Measurements from ENCODE around the gene SPNS2. TPM values are rescaled to one million over a fixed set of nuclear protein-coding genes. Genes with fewer than 3 reads are reported as not detected.

Gene SPNS2
- total RNA-seq, 2 experiments from 2014 or later = 0.33 to 0.53 TPM

DNA sequence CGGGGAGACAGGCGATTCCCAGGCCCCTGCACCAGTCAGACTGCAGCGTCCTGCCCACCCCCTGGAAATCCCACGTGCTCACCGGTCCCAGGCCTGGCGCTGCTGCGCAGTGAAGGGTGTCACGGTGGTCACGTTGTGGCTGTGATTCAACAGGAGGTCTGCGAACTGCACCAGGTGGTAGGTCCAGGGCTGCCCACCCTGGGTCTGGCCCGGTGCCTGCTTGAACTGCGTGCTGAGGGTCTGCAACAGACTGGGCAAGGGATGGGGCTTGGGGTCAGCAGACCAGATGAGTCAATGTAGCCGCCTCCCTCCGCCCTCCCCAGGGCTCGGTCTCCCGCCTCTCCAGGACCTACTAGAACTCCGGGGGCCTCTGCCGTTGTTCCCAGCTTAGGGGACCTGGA lies 49.4 kb downstream of the SPNS2 start:
- Mint-ChIP-seq H3K4me3 (no peak overlapping the region), H3K4me1 (ENCODE audit: low read depth) (no peaks in the 10 kb centered on the region), H3K9me3 (no peaks in the 10 kb centered on the region), H3K27me3 (no peaks in the 10 kb centered on the region), H3K27ac (no peak overlapping the region), H3K36me3 (ENCODE audit: low read depth) (peaks cover 64% of the 10 kb centered on the region)
- H3K27me3 ChIP-seq (ENCODE audit: control insufficient read depth in 1 of 2, insufficient read depth in 2 of 2, low read length in 2 of 2) = no peaks in the 10 kb centered on the region
- TF ChIP-seq, protein P1, sequence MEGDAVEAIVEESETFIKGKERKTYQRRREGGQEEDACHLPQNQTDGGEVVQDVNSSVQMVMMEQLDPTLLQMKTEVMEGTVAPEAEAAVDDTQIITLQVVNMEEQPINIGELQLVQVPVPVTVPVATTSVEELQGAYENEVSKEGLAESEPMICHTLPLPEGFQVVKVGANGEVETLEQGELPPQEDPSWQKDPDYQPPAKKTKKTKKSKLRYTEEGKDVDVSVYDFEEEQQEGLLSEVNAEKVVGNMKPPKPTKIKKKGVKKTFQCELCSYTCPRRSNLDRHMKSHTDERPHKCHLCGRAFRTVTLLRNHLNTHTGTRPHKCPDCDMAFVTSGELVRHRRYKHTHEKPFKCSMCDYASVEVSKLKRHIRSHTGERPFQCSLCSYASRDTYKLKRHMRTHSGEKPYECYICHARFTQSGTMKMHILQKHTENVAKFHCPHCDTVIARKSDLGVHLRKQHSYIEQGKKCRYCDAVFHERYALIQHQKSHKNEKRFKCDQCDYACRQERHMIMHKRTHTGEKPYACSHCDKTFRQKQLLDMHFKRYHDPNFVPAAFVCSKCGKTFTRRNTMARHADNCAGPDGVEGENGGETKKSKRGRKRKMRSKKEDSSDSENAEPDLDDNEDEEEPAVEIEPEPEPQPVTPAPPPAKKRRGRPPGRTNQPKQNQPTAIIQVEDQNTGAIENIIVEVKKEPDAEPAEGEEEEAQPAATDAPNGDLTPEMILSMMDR (IDR thresholded peaks at IDR 0.05) = no peak
- DNase-seq (no peak), ATAC-seq (ENCODE audit: poor library complexity) (no peak)
- CTCF ChIA-PET = no interaction called here
- H3K27ac ChIP-seq (ENCODE audit: low read depth in 1 of 2, low read length in 2 of 2) = no peak overlapping the region
- peaks cover 10% of the 10 kb centered on the region for H3K4me1 ChIP-seq (ENCODE audit: insufficient read depth, low read length)
- no peaks in the 10 kb centered on the region for H3K9me3 ChIP-seq (ENCODE audit: control insufficient read depth in 1 of 2, insufficient read depth in 1 of 2, low read length in 2 of 2)
- no peak overlapping the region for H3K4me3 ChIP-seq (ENCODE audit: low read length)
- POLR2A ChIA-PET = no interaction called here
- peaks cover 90% of the 10 kb centered on the region for H3K36me3 ChIP-seq (ENCODE audit: insufficient read depth, low read length)
- intact Hi-C loops (cut with DNase I, micrococcal nuclease) = no loop called here

DNA sequence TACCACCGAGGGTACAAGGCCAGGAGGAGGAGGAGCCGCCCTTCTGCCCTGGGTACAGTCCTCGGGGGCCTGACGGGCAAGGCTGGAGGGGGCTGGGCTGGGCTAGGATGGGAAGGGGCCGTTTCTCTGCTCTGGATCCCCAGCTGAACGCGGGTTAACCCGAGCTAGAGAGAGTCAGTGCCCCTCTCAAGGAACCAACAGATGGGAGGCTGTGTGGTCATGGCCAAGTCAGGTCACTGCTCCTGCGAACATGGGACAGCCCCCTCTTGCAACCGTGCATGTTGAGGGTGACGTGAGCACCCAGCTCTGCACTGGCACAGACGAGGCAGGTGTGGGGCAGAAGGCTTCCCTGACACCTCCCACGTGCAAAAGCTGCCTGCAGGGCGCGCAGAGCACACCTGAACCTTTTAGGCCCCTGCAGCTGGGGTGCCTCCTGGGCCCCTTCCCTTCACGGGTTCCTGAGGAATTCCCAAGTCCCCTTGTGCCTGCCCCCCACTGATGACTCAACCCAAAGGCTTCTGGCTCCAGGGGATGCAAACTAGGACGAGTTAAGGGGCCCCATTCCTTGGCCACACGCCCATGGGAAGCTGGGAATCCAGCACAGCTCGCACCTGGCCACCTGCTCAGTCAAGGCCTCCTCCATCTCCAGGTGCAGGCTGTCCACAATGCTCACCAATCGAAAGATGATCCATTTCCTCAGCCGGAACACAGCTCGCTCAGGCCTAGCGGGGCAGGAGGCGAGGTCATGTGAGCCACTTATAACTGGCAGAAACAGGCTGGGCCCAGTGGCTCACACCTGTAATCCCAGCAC lies 50.2 kb downstream of the SPNS2 start:
- DNase-seq (peak in 1 of 14 experiments; percentile 30), ATAC-seq (ENCODE audit: poor library complexity) (no peak)
- H3K27ac ChIP-seq (ENCODE audit: low read depth in 1 of 2, low read length in 2 of 2) = no peak overlapping the region
- H3K9me3 ChIP-seq (ENCODE audit: control insufficient read depth in 1 of 2, insufficient read depth in 1 of 2, low read length in 2 of 2) = no peaks in the 10 kb centered on the region
- Mint-ChIP-seq H3K27me3 (no peaks in the 10 kb centered on the region), H3K27ac (no peak overlapping the region), H3K9me3 (no peaks in the 10 kb centered on the region), H3K4me3 (no peak overlapping the region), H3K36me3 (ENCODE audit: low read depth) (peaks cover 60% of the 10 kb centered on the region), H3K4me1 (ENCODE audit: low read depth) (peaks cover 4% of the 10 kb centered on the region)
- ChIA-PET CTCF (interaction anchor here (0.7 kb wide), 1 partner anchor 25 kb away, joined by 4 read pairs; no protein-coding TSS in a partner anchor), POLR2A (no interaction called here)
- peaks cover 85% of the 10 kb centered on the region for H3K36me3 ChIP-seq (ENCODE audit: insufficient read depth, low read length)
- intact Hi-C loops (cut with DNase I, micrococcal nuclease) = no loop called here
- no peak overlapping the region for H3K4me3 ChIP-seq (ENCODE audit: low read length)
- peaks cover 18% of the 10 kb centered on the region for H3K4me1 ChIP-seq (ENCODE audit: insufficient read depth, low read length)
- TF ChIP-seq, protein P1 (IDR thresholded peaks at IDR 0.05) = no peak
- H3K27me3 ChIP-seq (ENCODE audit: control insufficient read depth in 1 of 2, insufficient read depth in 2 of 2, low read length in 2 of 2) = no peaks in the 10 kb centered on the region

DNA sequence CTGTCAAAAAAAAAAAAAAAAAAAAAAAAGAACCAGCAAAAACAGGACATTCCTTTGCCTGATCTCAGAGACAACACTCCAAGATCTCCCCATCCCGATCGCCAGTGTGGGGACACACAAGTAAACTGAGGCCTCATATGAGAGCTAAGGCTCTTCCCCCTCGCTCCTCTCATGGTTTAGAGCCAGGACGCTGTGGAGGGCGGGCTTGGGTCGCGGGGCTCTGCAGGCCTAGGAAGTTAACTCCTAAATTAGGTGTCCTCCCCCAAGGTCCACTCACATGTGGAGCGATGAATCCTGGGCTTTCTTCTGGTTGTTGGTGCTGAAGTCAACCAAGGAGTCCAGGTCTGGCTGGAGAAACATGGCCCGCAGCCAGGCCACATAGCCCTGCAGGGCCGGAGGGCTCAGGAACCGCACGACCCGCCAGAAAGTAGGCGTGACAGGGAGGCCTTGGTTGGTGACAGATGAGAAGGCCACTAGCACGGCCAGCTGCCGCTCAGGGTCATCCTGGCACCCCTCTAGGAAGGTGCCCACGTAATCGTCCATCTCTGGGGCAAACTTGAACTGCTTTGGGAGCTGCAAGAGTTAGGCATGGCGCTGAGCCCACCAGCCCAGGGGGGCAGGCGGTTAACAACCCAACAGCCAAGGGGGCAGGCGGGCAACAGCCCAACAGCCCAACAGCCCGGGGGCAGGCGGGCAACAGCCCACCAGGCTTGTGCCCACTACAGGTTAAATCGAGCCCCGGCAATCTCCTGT lies 51.3 kb downstream of the SPNS2 start:
- intact Hi-C loops (cut with DNase I, micrococcal nuclease) = no loop called here
- Mint-ChIP-seq H3K27ac (no peak overlapping the region), H3K4me3 (no peak overlapping the region), H3K4me1 (ENCODE audit: low read depth) (peaks cover 14% of the 10 kb centered on the region), H3K27me3 (no peaks in the 10 kb centered on the region), H3K36me3 (ENCODE audit: low read depth) (peaks cover 65% of the 10 kb centered on the region), H3K9me3 (no peaks in the 10 kb centered on the region)
- Histone ChIP-seq H3K4me1 (ENCODE audit: insufficient read depth, low read length) (peaks cover 29% of the 10 kb centered on the region), H3K4me3 (ENCODE audit: low read length) (no peak overlapping the region), H3K9me3 (ENCODE audit: control insufficient read depth in 1 of 2, insufficient read depth in 1 of 2, low read length in 2 of 2) (no peaks in the 10 kb centered on the region), H3K36me3 (ENCODE audit: insufficient read depth, low read length) (peaks cover 79% of the 10 kb centered on the region), H3K27me3 (ENCODE audit: control insufficient read depth in 1 of 2, insufficient read depth in 2 of 2, low read length in 2 of 2) (no peaks in the 10 kb centered on the region), H3K27ac (ENCODE audit: low read depth in 1 of 2, low read length in 2 of 2) (no peak overlapping the region)
- ATAC-seq (ENCODE audit: poor library complexity) = no peak
- TF ChIP-seq, protein P1 (IDR thresholded peaks at IDR 0.05) = no peak
- ChIA-PET CTCF (interaction anchor here (0.7 kb wide), 1 partner anchor 24 kb away, joined by 4 read pairs; no protein-coding TSS in a partner anchor), POLR2A (no interaction called here)
- no peak for DNase-seq

Measured in CD4-positive, alpha-beta T cell (primary cell).